SJSA1 (cell line): ENCODE measurements around the gene RASSF3. TPM values are rescaled to one million over a fixed set of nuclear protein-coding genes. Genes with fewer than 3 reads are reported as not detected.
"Not testable (repeated sequence)": the region's sequence is repeated elsewhere in the genome, so short reads cannot be mapped to it uniquely, and the experiment has no call there.

Experiments
- DNase-seq, 2 experiments: peaks; one replicate each; pipeline ENCODE4 v3.0.0-alpha.2; 2015 to 2020; ENCODE audit warnings: low spot score in 2 of 2, low read depth in 1 of 2
- H3K27ac ChIP-seq: fragments of 250-450 bp; sonication (Bioruptor Pico); 2 replicates; pipeline ENCODE4 v1.5.1; 2020; ENCODE audit warnings: mild to moderate bottlenecking, moderate library complexity
- H3K27me3 ChIP-seq: fragments of 250-450 bp; sonication (Bioruptor Pico); replicated peaks from 2 replicates; pipeline ENCODE4 v1.5.1; 2020; ENCODE audit warnings: mild to moderate bottlenecking, moderate library complexity
- H3K36me3 ChIP-seq: fragments of 250-450 bp; sonication (Bioruptor Pico); 2 replicates; pipeline ENCODE4 v1.5.1; 2020; ENCODE audit warnings: mild to moderate bottlenecking
- H3K4me1 ChIP-seq: fragments of 250-450 bp; sonication (Bioruptor Pico); replicated peaks from 2 replicates; pipeline ENCODE4 v1.6.1; 2021; ENCODE audit warnings: mild to moderate bottlenecking
- H3K4me3 ChIP-seq: fragments of 250-450 bp; sonication (Bioruptor Pico); 2 replicates; pipeline ENCODE4 v1.5.1; 2020; ENCODE audit warnings: mild to moderate bottlenecking
- H3K9me3 ChIP-seq: fragments of 250-450 bp; sonication (Bioruptor Pico); replicated peaks from 2 replicates; pipeline ENCODE4 v1.5.1; 2020; ENCODE audit warnings: mild to moderate bottlenecking
- total RNA-seq: library from RNA; depleted of rRNA; stranded (reverse); fragments of >200 nt; shearing (Covaris generic); gene quantifications from 2 replicates; pipeline ENCODE4 v1.2.3, GENCODE V29; 2014

The RASSF3 gene
- total RNA-seq, 1 experiment from 2014 or later = 13.7 TPM

- Histone ChIP-seq H3K9me3 (no peaks in the 10 kb centered on the region), H3K27ac (peak overlapping the region; percentile 61), H3K36me3 (peaks cover 14% of the 10 kb centered on the region), H3K27me3 (no peaks in the 10 kb centered on the region), H3K4me1 (peaks cover 14% of the 10 kb centered on the region), H3K4me3 (peak overlapping the region; percentile 98)
- DNase-seq = peak; percentile 69 to 76
Observed at GRCh38 chr12:64610660-64611340, 505 bp downstream of the RASSF3 start.

- Histone ChIP-seq H3K27ac (peak overlapping the region; percentile 61), H3K27me3 (no peaks in the 10 kb centered on the region), H3K4me3 (peak overlapping the region; percentile 98), H3K36me3 (peaks cover 14% of the 10 kb centered on the region), H3K4me1 (peaks cover 22% of the 10 kb centered on the region), H3K9me3 (no peaks in the 10 kb centered on the region)
- peak in 1 of 2 experiments; percentile 41 for DNase-seq
Observed at GRCh38 chr12:64611341-64612284, 1.3 kb downstream of the RASSF3 start.

- H3K4me3 ChIP-seq = no peak overlapping the region
- H3K27me3 ChIP-seq = no peaks in the 10 kb centered on the region
- H3K9me3 ChIP-seq = no peaks in the 10 kb centered on the region
- no peak for DNase-seq
- peaks cover 17% of the 10 kb centered on the region for H3K36me3 ChIP-seq
- peaks cover 22% of the 10 kb centered on the region for H3K4me1 ChIP-seq
- H3K27ac ChIP-seq = no peak overlapping the region
Observed at GRCh38 chr12:64612843-64613242, 2.5 kb downstream of the RASSF3 start.

- peaks cover 17% of the 10 kb centered on the region for H3K36me3 ChIP-seq
- peaks cover 16% of the 10 kb centered on the region for H3K4me1 ChIP-seq
- not testable (repeated sequence) for H3K27ac ChIP-seq
Observed at GRCh38 chr12:64613775-64614398, 3.6 kb downstream of the RASSF3 start.

GRCh38 chr12:64616201-64616600 is 5.9 kb downstream of the RASSF3 start:
- no peak overlapping the region for H3K4me3 ChIP-seq
- no peak overlapping the region for H3K27ac ChIP-seq
- H3K36me3 ChIP-seq = peaks cover 13% of the 10 kb centered on the region

More at GRCh38 chr12:64613775-64614398, 3.6 kb downstream of the RASSF3 start:
- not testable (repeated sequence) for DNase-seq, H3K9me3 ChIP-seq, H3K27me3 ChIP-seq, H3K4me3 ChIP-seq

GRCh38 chr12:64618953-64619590 is 8.8 kb downstream of the RASSF3 start:
- H3K27me3 ChIP-seq = no peaks in the 10 kb centered on the region
- DNase-seq = no peak
- peaks cover 43% of the 10 kb centered on the region for H3K4me1 ChIP-seq
- H3K27ac ChIP-seq = no peak overlapping the region
- no peak overlapping the region for H3K4me3 ChIP-seq
- peaks cover 13% of the 10 kb centered on the region for H3K36me3 ChIP-seq
- H3K9me3 ChIP-seq = no peaks in the 10 kb centered on the region

More at GRCh38 chr12:64616201-64616600, 5.9 kb downstream of the RASSF3 start:
- Histone ChIP-seq H3K27me3 (no peaks in the 10 kb centered on the region), H3K9me3 (no peaks in the 10 kb centered on the region), H3K4me1 (peaks cover 17% of the 10 kb centered on the region)
- DNase-seq = no peak

- Histone ChIP-seq H3K9me3 (no peaks in the 10 kb centered on the region), H3K36me3 (peaks cover 3% of the 10 kb centered on the region; the same call in 1 of the 2 replicates), H3K4me1 (peaks cover 58% of the 10 kb centered on the region), H3K4me3 (no peak overlapping the region), H3K27ac (peak overlapping the region; percentile 74), H3K27me3 (no peaks in the 10 kb centered on the region)
- DNase-seq = peak; percentile 54 to 80
Observed at GRCh38 chr12:64621257-64621942, 11.1 kb downstream of the RASSF3 start.

GRCh38 chr12:64624035-64624434 is 13.7 kb downstream of the RASSF3 start:
- peak overlapping the region; percentile 74 for H3K27ac ChIP-seq
- H3K4me3 ChIP-seq = no peak overlapping the region

GRCh38 chr12:64625243-64626077 is 15.2 kb downstream of the RASSF3 start:
- peak; percentile 69 to 84 for DNase-seq
- Histone ChIP-seq H3K9me3 (no peaks in the 10 kb centered on the region), H3K27me3 (no peaks in the 10 kb centered on the region), H3K36me3 (peaks cover 4% of the 10 kb centered on the region; the same call in 1 of the 2 replicates), H3K4me1 (peaks cover 69% of the 10 kb centered on the region), H3K4me3 (peak overlapping the region; percentile 8; the same call in 1 of the 2 replicates), H3K27ac (peak overlapping the region; percentile 87)

More at GRCh38 chr12:64624035-64624434, 13.7 kb downstream of the RASSF3 start:
- Histone ChIP-seq H3K36me3 (no peaks in the 10 kb centered on the region), H3K4me1 (peaks cover 73% of the 10 kb centered on the region), H3K9me3 (no peaks in the 10 kb centered on the region), H3K27me3 (no peaks in the 10 kb centered on the region)
- no peak for DNase-seq

- not testable (repeated sequence) for H3K27me3 ChIP-seq, DNase-seq, H3K4me3 ChIP-seq, H3K27ac ChIP-seq, H3K36me3 ChIP-seq, H3K9me3 ChIP-seq
- peaks cover 62% of the 10 kb centered on the region for H3K4me1 ChIP-seq
Observed at GRCh38 chr12:64626588-64626987, 16.3 kb downstream of the RASSF3 start.

GRCh38 chr12:64627771-64628170 is 17.5 kb downstream of the RASSF3 start:
- Histone ChIP-seq H3K36me3 (peaks cover 4% of the 10 kb centered on the region; the same call in 1 of the 2 replicates), H3K9me3 (no peaks in the 10 kb centered on the region), H3K27ac (peak overlapping the region; percentile 22; the same call in 1 of the 2 replicates), H3K4me1 (peaks cover 56% of the 10 kb centered on the region), H3K27me3 (no peaks in the 10 kb centered on the region), H3K4me3 (no peak overlapping the region)
- peak in 1 of 2 experiments; percentile 30 for DNase-seq

- Histone ChIP-seq H3K9me3 (no peaks in the 10 kb centered on the region), H3K36me3 (peaks cover 9% of the 10 kb centered on the region; the same call in 1 of the 2 replicates), H3K4me3 (no peak overlapping the region), H3K4me1 (peaks cover 46% of the 10 kb centered on the region), H3K27ac (no peak overlapping the region), H3K27me3 (no peaks in the 10 kb centered on the region)
- DNase-seq = no peak
Observed at GRCh38 chr12:64631197-64631596, 20.9 kb downstream of the RASSF3 start.
